ENCODE measurements around the gene DNAJB9.

DNA sequence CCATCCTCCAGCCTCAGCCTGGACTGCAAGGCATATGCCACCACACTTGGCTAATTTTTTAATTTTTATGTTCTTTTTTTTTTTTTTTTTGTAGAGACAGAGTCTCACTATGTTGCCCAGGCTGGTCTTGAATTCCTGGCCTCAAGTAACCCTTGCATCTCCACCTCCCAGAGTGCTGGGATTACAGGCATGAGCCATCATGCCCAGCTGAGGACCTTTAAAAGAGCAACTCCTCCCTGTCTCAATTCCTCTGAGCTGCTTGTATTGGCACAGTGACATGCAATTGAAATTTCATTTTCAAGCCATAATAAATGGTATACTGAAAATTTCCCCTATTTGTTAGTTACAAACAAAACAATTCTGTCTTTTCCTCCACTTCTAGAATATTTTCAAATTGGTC lies 19.5 kb downstream of the DNAJB9 start:
- TF ChIP-seq, protein P1, sequence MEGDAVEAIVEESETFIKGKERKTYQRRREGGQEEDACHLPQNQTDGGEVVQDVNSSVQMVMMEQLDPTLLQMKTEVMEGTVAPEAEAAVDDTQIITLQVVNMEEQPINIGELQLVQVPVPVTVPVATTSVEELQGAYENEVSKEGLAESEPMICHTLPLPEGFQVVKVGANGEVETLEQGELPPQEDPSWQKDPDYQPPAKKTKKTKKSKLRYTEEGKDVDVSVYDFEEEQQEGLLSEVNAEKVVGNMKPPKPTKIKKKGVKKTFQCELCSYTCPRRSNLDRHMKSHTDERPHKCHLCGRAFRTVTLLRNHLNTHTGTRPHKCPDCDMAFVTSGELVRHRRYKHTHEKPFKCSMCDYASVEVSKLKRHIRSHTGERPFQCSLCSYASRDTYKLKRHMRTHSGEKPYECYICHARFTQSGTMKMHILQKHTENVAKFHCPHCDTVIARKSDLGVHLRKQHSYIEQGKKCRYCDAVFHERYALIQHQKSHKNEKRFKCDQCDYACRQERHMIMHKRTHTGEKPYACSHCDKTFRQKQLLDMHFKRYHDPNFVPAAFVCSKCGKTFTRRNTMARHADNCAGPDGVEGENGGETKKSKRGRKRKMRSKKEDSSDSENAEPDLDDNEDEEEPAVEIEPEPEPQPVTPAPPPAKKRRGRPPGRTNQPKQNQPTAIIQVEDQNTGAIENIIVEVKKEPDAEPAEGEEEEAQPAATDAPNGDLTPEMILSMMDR (IDR thresholded peaks at IDR 0.05): no peak
- TF ChIP-seq EZH2 (IDR thresholded peaks at IDR 0.05): no peak
